IMR-90 (cell line): ENCODE data around the gene VPS26C. TPM values are rescaled to one million over a fixed set of nuclear protein-coding genes. Genes with fewer than 3 reads are reported as not detected.
"Not testable (repeated sequence)": the region's sequence is repeated elsewhere in the genome, so short reads cannot be mapped to it uniquely, and the experiment has no call there.

ENCODE experiments used
- ATAC-seq: fragments of 200-7000 bp; cut with Tn5 transposase; 2 replicates; pipeline ENCODE4 v1.9.1; 2020; ENCODE audit warnings: low read depth, mild to moderate bottlenecking, moderate library complexity
- BruUV-seq: library from RNA; stranded (reverse); fragments of 400-500 nt; replicated peaks from 2 replicates; lab custom pipeline; 2021; lab: Mats Ljungman, UMichigan
- CTCF ChIA-PET: fragments of 300-600 bp; formaldehyde crosslinking; extraction: SDS; loops from one replicate; lab custom pipeline; 2021; ENCODE audit warnings: antibody characterized with exemption; lab: Yijun Ruan, JAX
- POLR2A ChIA-PET: fragments of 300-600 bp; sonication (Branson Sonifier 250); formaldehyde crosslinking; loops from one replicate; lab custom pipeline; 2022; ENCODE audit warnings: antibody characterized with exemption; ENCODE audit not compliant: unreplicated experiment; lab: Charles Lee
- DNase-seq: peaks from one replicate; pipeline ENCODE4 v3.0.0; 2013
- H2AFZ ChIP-seq: replicated peaks from 2 replicates; pipeline ENCODE3; 2013; ENCODE audit warnings: low read length, mild to moderate bottlenecking; ENCODE audit not compliant: poor library complexity
- H2AK5ac ChIP-seq: 2 replicates; pipeline ENCODE4 v1.6.1; 2013; ENCODE audit warnings: low read depth, low read length, inconsistent platforms
- H2AK9ac ChIP-seq: replicated peaks from 2 replicates; pipeline ENCODE3; 2013; ENCODE audit warnings: mild to moderate bottlenecking, low read depth, low read length, moderate library complexity; ENCODE audit not compliant: poor library complexity
- H2BK120ac ChIP-seq: 2 replicates; pipeline ENCODE4 v1.6.1; 2013; ENCODE audit warnings: low read depth, low read length, inconsistent platforms
- H2BK15ac ChIP-seq: 3 replicates; pipeline ENCODE4 v1.6.1; 2013; ENCODE audit warnings: low read depth, low read length, inconsistent platforms
- H2BK20ac ChIP-seq: 2 replicates; pipeline ENCODE4 v1.6.1; 2013; ENCODE audit warnings: low read depth, mild to moderate bottlenecking, inconsistent platforms, low read length, moderate library complexity
- H2BK5ac ChIP-seq: 2 replicates; pipeline ENCODE4 v1.6.1; 2013; ENCODE audit warnings: mild to moderate bottlenecking, low read depth, low read length, inconsistent platforms; ENCODE audit not compliant: poor library complexity, severe bottlenecking
- H3K14ac ChIP-seq: replicated peaks from 2 replicates; pipeline ENCODE4 v1.6.1; 2013; ENCODE audit warnings: low read depth, low read length, inconsistent platforms
- H3K18ac ChIP-seq: 2 replicates; pipeline ENCODE4 v1.6.1; 2013; ENCODE audit warnings: low read depth, low read length, control low read depth
- H3K23ac ChIP-seq: 2 replicates; pipeline ENCODE4 v1.6.1; 2013; ENCODE audit warnings: low read depth, low read length, inconsistent platforms
- H3K27ac ChIP-seq: 2 replicates; pipeline ENCODE4 v1.5.1; 2013; ENCODE audit warnings: mild to moderate bottlenecking, control low read depth, low read length; ENCODE audit not compliant: insufficient read depth
- H3K27me3 ChIP-seq: 2 replicates; pipeline ENCODE4 v1.6.1; 2013; ENCODE audit warnings: low read length; ENCODE audit not compliant: control insufficient read depth, insufficient read depth
- H3K36me3 ChIP-seq: 2 replicates; pipeline ENCODE4 v1.6.1; 2013; ENCODE audit warnings: low read length, mixed read lengths; ENCODE audit not compliant: control insufficient read depth, insufficient read depth
- H3K4ac ChIP-seq: 2 replicates; pipeline ENCODE4 v1.6.1; 2013; ENCODE audit warnings: low read depth, low read length, inconsistent platforms
- H3K4me1 ChIP-seq: 2 replicates; pipeline ENCODE4 v1.6.1; 2013; ENCODE audit warnings: low read length, mixed read lengths; ENCODE audit not compliant: control insufficient read depth, insufficient read depth
- H3K4me2 ChIP-seq: 2 replicates; pipeline ENCODE4 v1.6.1; 2013; ENCODE audit warnings: low read depth, mild to moderate bottlenecking, control low read depth, low read length, moderate library complexity
- H3K4me3 ChIP-seq: 2 replicates; pipeline ENCODE4 v1.5.1; 2013; ENCODE audit warnings: low read depth, mild to moderate bottlenecking, control low read depth, low read length, moderate library complexity; ENCODE audit not compliant: insufficient read depth
- H3K56ac ChIP-seq: 2 replicates; pipeline ENCODE4 v1.6.1; 2013; ENCODE audit warnings: low read length, inconsistent platforms; ENCODE audit not compliant: insufficient read depth; ENCODE audit errors: extremely low read depth
- H3K79me1 ChIP-seq, 2 experiments: 2 replicates each; pipeline ENCODE4 v1.6.1; 2013; ENCODE audit warnings: low read length in 2 of 2, inconsistent platforms in 1 of 2, low read depth in 1 of 2
- H3K9ac ChIP-seq: 2 replicates; pipeline ENCODE4 v1.6.1; 2013; ENCODE audit warnings: low read depth, low read length, control low read depth
- H3K9me1 ChIP-seq: 2 replicates; pipeline ENCODE4 v1.6.1; 2013; ENCODE audit warnings: low read length, inconsistent platforms; ENCODE audit not compliant: insufficient read depth
- H3K9me3 ChIP-seq: 2 replicates; pipeline ENCODE4 v1.6.1; 2013; ENCODE audit warnings: low read length; ENCODE audit not compliant: control insufficient read depth, insufficient read depth
- H4K20me1 ChIP-seq: 2 replicates; pipeline ENCODE4 v1.6.1; 2013; ENCODE audit warnings: low read length, inconsistent platforms; ENCODE audit not compliant: insufficient read depth
- H4K5ac ChIP-seq: 2 replicates; pipeline ENCODE4 v1.6.1; 2013; ENCODE audit warnings: mild to moderate bottlenecking, low read depth, low read length, control low read depth
- H4K8ac ChIP-seq, 2 experiments: 2 replicates each; pipeline ENCODE4 v1.6.1; 2013; ENCODE audit warnings: low read depth in 2 of 2, low read length in 2 of 2, control low read depth in 1 of 2, inconsistent platforms in 1 of 2
- H4K91ac ChIP-seq: 2 replicates; pipeline ENCODE4 v1.6.1; 2013; ENCODE audit warnings: low read depth, low read length, inconsistent platforms; ENCODE audit not compliant: insufficient read depth
- CEBPB ChIP-seq: IDR thresholded peaks from 2 replicates; pipeline ENCODE4 v1.6.1; 2012; ENCODE audit warnings: low read depth, low read length, improper control_type of control experiment
- CHD1 ChIP-seq: IDR thresholded peaks from 2 replicates; pipeline ENCODE4 v1.6.1; 2012; ENCODE audit warnings: low read depth, low read length, improper control_type of control experiment
- MAZ ChIP-seq: IDR thresholded peaks from 2 replicates; pipeline ENCODE4 v1.6.1; 2012; ENCODE audit warnings: low read depth, mild to moderate bottlenecking, low read length, improper control_type of control experiment, moderate library complexity, borderline replicate concordance
- MXI1 ChIP-seq: IDR thresholded peaks from 2 replicates; pipeline ENCODE4 v1.6.1; 2012; ENCODE audit warnings: low read depth, mild to moderate bottlenecking, low read length, moderate library complexity, borderline replicate concordance
- POLR2A ChIP-seq: IDR thresholded peaks from 2 replicates; pipeline ENCODE4 v1.6.1; 2012; ENCODE audit warnings: mild to moderate bottlenecking, low read depth, low read length
- USF2 ChIP-seq: fragments of 150-350 bp; IDR thresholded peaks from 2 replicates; pipeline ENCODE4 v1.6.1; 2017; ENCODE audit warnings: mild to moderate bottlenecking, antibody characterized with exemption, low read length, low read depth
- WGBS, 2 experiments: methylation state at CpG; one replicate each; pipeline versions ENCODE4 v1.1.5 to v1.1.7; 2013; ENCODE audit warnings: missing lambda C conversion rate in 2 of 2; ENCODE audit not compliant: insufficient read length in 1 of 2; ENCODE audit errors: extremely low coverage in 2 of 2; 5-methylcytosine and 5-hydroxymethylcytosine counted together
- dilution Hi-C: fragments of 300-500 bp; cut with HindIII; formaldehyde crosslinking; loops from one replicate; pipeline ENCODE4 v1.14.3; 2018; ENCODE audit warnings: low sequenced_read_pairs; ENCODE audit not compliant: unreplicated experiment
- in situ Hi-C: fragments of 300-500 bp; cut with MboI; formaldehyde crosslinking; loops from 3 replicates; pipeline ENCODE4 v1.14.3; 2019; ENCODE audit warnings: low sequenced_read_pairs, inconsistent platforms, mixed read lengths
- intact Hi-C: fragments of 100-400 bp; cut with micrococcal nuclease; formaldehyde crosslinking; loops from 2 replicates; pipeline ENCODE4 v1.10.0; 2022
- polyA plus RNA-seq, 3 experiments: library from polyadenylated mRNA; depleted of rRNA; stranded (reverse); fragments of >200 nt; gene quantifications; 2 replicates each; pipeline ENCODE4 v1.2.3, GENCODE V29; 2012; ENCODE audit warnings: low replicate concordance in 1 of 3
- total RNA-seq: library from RNA; depleted of rRNA; stranded (reverse); fragments of >200 nt; gene quantifications from 2 replicates; pipeline ENCODE4 v1.2.3, GENCODE V29; 2012

The VPS26C gene
- total and polyA plus RNA-seq, 2 of the 4 experiments (the other 2 are of a cell fraction), result 30.0 to 36.6 TPM

- TF ChIP-seq MAZ (peak; percentile 94; the same call in 1 of the 2 replicates), MXI1 (peak; percentile 71), CEBPB (no peak), USF2 (peak; percentile 97), CHD1 (no peak), POLR2A (peak; percentile 97)
Measured at GRCh38 chr21:37267269-37268185, at the start of gene VPS26C (continued).

GRCh38 chr21:37316072-37316471, 48.9 kb upstream of the VPS26C start:
- H2AK9ac ChIP-seq, H3K14ac ChIP-seq, H3K36me3 ChIP-seq, H3K27ac ChIP-seq, POLR2A ChIA-PET, H3K4me2 ChIP-seq, H2AK5ac ChIP-seq, DNase-seq, H3K23ac ChIP-seq, H4K91ac ChIP-seq, H3K18ac ChIP-seq, H2BK15ac ChIP-seq, H3K4me3 ChIP-seq, H2BK120ac ChIP-seq, H2BK5ac ChIP-seq, BruUV-seq, H3K27me3 ChIP-seq, H3K79me1 ChIP-seq, in situ Hi-C loops, H4K5ac ChIP-seq, H3K56ac ChIP-seq, H2BK20ac ChIP-seq, intact Hi-C loops, H3K9ac ChIP-seq, ATAC-seq, dilution Hi-C loops, H3K4me1 ChIP-seq, H3K9me3 ChIP-seq, H3K4ac ChIP-seq, H3K9me1 ChIP-seq, H4K20me1 ChIP-seq, H4K8ac ChIP-seq, H2AFZ ChIP-seq: not testable (repeated sequence)
- CTCF ChIA-PET, result interaction anchor here (0.5 kb wide), 1 partner anchor 28 kb away, joined by 5 read pairs; no protein-coding TSS in a partner anchor
- no CpG with 5 or more reads among the region's 2 CpGs for WGBS, 2 experiments
